H9 (cell line): ENCODE measurements around the gene GPS1. TPM values are rescaled to one million over a fixed set of nuclear protein-coding genes. Genes with fewer than 3 reads are reported as not detected.

ENCODE experiments used
- DNase-seq: peaks from one replicate; pipeline ENCODE4 v3.0.0-alpha.2; 2017
- H2AFZ ChIP-seq: one replicate; pipeline ENCODE4 v1.6.1; 2013; ENCODE audit warnings: mild to moderate bottlenecking, low read length, control low read depth, moderate library complexity
- H2AK5ac ChIP-seq: 2 replicates; pipeline ENCODE4 v1.6.1; 2013; ENCODE audit warnings: low read length, control low read depth, mixed read lengths; ENCODE audit not compliant: insufficient read length
- H2BK120ac ChIP-seq: one replicate; pipeline ENCODE4 v1.6.1; 2013; ENCODE audit warnings: low read depth, mild to moderate bottlenecking, low read length, control low read depth, inconsistent platforms; ENCODE audit not compliant: poor library complexity, severe bottlenecking
- H2BK12ac ChIP-seq: 2 replicates; pipeline ENCODE4 v1.6.1; 2013; ENCODE audit warnings: low read length, control low read depth, mixed read lengths, low read depth; ENCODE audit not compliant: insufficient read length
- H2BK15ac ChIP-seq: 2 replicates; pipeline ENCODE4 v1.6.1; 2013; ENCODE audit warnings: low read depth, low read length, control low read depth
- H2BK20ac ChIP-seq: one replicate; pipeline ENCODE4 v1.6.1; 2013; ENCODE audit warnings: low read depth, mild to moderate bottlenecking, low read length, control low read depth, inconsistent platforms; ENCODE audit not compliant: poor library complexity, severe bottlenecking
- H2BK5ac ChIP-seq: 2 replicates; pipeline ENCODE4 v1.6.1; 2013; ENCODE audit warnings: low read length, control low read depth, mixed read lengths; ENCODE audit not compliant: insufficient read length
- H3K14ac ChIP-seq: 2 replicates; pipeline ENCODE4 v1.6.1; 2013; ENCODE audit warnings: low read length, control low read depth; ENCODE audit not compliant: insufficient read depth
- H3K18ac ChIP-seq: 2 replicates; pipeline ENCODE4 v1.6.1; 2013; ENCODE audit warnings: low read depth, mild to moderate bottlenecking, mixed read lengths, low read length, control low read depth; ENCODE audit not compliant: insufficient read length
- H3K23ac ChIP-seq: 2 replicates; pipeline ENCODE4 v1.6.1; 2013; ENCODE audit warnings: low read length, control low read depth, mixed read lengths, low read depth; ENCODE audit not compliant: insufficient read length
- H3K23me2 ChIP-seq: 2 replicates; pipeline ENCODE4 v1.6.1; 2013; ENCODE audit warnings: low read depth, mild to moderate bottlenecking, mixed read lengths, low read length, control low read depth; ENCODE audit not compliant: insufficient read length, poor library complexity, severe bottlenecking
- H3K27ac ChIP-seq: 2 replicates; pipeline ENCODE4 v1.5.1; 2013; ENCODE audit warnings: low read length, control low read depth, mixed read lengths, low read depth; ENCODE audit not compliant: insufficient read length
- H3K27me3 ChIP-seq: 2 replicates; pipeline ENCODE4 v1.6.1; 2013; ENCODE audit warnings: low read length, control low read depth, inconsistent platforms; ENCODE audit not compliant: insufficient read depth
- H3K4ac ChIP-seq: 2 replicates; pipeline ENCODE4 v1.6.1; 2013; ENCODE audit warnings: low read depth, mild to moderate bottlenecking, control low read depth, inconsistent platforms, low read length, moderate library complexity
- H3K4me1 ChIP-seq: 2 replicates; pipeline ENCODE4 v1.6.1; 2013; ENCODE audit warnings: low read length, control low read depth, inconsistent platforms; ENCODE audit not compliant: insufficient read depth
- H3K4me2 ChIP-seq: 2 replicates; pipeline ENCODE4 v1.6.1; 2013; ENCODE audit warnings: low read length, control low read depth, mixed read lengths; ENCODE audit not compliant: insufficient read length, insufficient read depth
- H3K56ac ChIP-seq: 2 replicates; pipeline ENCODE4 v1.6.1; 2013; ENCODE audit warnings: low read depth, mild to moderate bottlenecking, mixed read lengths, low read length, control low read depth; ENCODE audit not compliant: insufficient read length
- H3K79me1 ChIP-seq: 2 replicates; pipeline ENCODE4 v1.6.1; 2013; ENCODE audit warnings: low read depth, mild to moderate bottlenecking, moderate library complexity, low read length, control low read depth, inconsistent platforms; ENCODE audit not compliant: insufficient read depth, poor library complexity, severe bottlenecking
- H3K79me2 ChIP-seq: 2 replicates; pipeline ENCODE4 v1.6.1; 2013; ENCODE audit warnings: low read length, control low read depth, inconsistent platforms; ENCODE audit not compliant: insufficient read depth
- H3K9ac ChIP-seq: 2 replicates; pipeline ENCODE4 v1.6.1; 2013; ENCODE audit warnings: low read length, control low read depth, mixed read lengths; ENCODE audit not compliant: insufficient read length; ENCODE audit errors: extremely low read depth
- H3K9me3 ChIP-seq: one replicate; pipeline ENCODE4 v1.6.1; 2013; ENCODE audit warnings: low read depth, low read length, inconsistent platforms; ENCODE audit not compliant: control insufficient read depth
- H3T11ph ChIP-seq: one replicate; pipeline ENCODE4 v1.6.1; 2013; ENCODE audit warnings: mild to moderate bottlenecking, low read length, control low read depth, inconsistent platforms
- H4K20me1 ChIP-seq: one replicate; pipeline ENCODE4 v1.6.1; 2013; ENCODE audit not compliant: control insufficient read depth, insufficient read length, insufficient read depth
- H4K5ac ChIP-seq: 2 replicates; pipeline ENCODE4 v1.6.1; 2013; ENCODE audit warnings: low read depth, mild to moderate bottlenecking, mixed read lengths, low read length, control low read depth; ENCODE audit not compliant: insufficient read length
- H4K8ac ChIP-seq: replicated peaks from 2 replicates; pipeline ENCODE4 v1.6.1; 2013; ENCODE audit warnings: low read length, control low read depth, mixed read lengths, low read depth; ENCODE audit not compliant: insufficient read length
- H4K91ac ChIP-seq: 2 replicates; pipeline ENCODE4 v1.6.1; 2013; ENCODE audit warnings: low read depth, mild to moderate bottlenecking, moderate library complexity, mixed read lengths, low read length, control low read depth; ENCODE audit not compliant: insufficient read length
- H3K27ac Mint-ChIP-seq, 3 experiments: 2 replicates in 2 of 3; 3 replicates in 1 of 3; pipeline ENCODE4 v1.8.0; 2020 to 2021; ENCODE audit warnings: mixed read lengths in 3 of 3, mild to moderate bottlenecking in 1 of 3, moderate library complexity in 1 of 3
- H3K27me3 Mint-ChIP-seq: 2 replicates; pipeline ENCODE4 v1.8.0; 2021; ENCODE audit warnings: low read depth, mild to moderate bottlenecking, moderate library complexity, mixed read lengths
- H3K36me3 Mint-ChIP-seq, 3 experiments: 2 replicates in 2 of 3; 3 replicates in 1 of 3; pipeline ENCODE4 v1.8.0; 2020 to 2021; ENCODE audit warnings: low read depth in 3 of 3, mixed read lengths in 3 of 3; ENCODE audit not compliant: insufficient read depth in 1 of 3
- H3K4me1 Mint-ChIP-seq, 2 experiments: 2 replicates each; pipeline ENCODE4 v1.8.0; 2020; ENCODE audit warnings: mixed read lengths in 2 of 2
- H3K4me3 Mint-ChIP-seq, 2 experiments: 2 replicates in 1 of 2; 3 replicates in 1 of 2; pipeline ENCODE4 v1.8.0; 2020 to 2021; ENCODE audit warnings: mild to moderate bottlenecking in 2 of 2, mixed read lengths in 2 of 2, moderate library complexity in 1 of 2
- H3K9me3 Mint-ChIP-seq, 2 experiments: 2 replicates in 1 of 2; 3 replicates in 1 of 2; pipeline ENCODE4 v1.8.0; 2020; ENCODE audit warnings: mild to moderate bottlenecking in 2 of 2, mixed read lengths in 2 of 2, moderate library complexity in 1 of 2
- CTCF ChIP-seq: fragments of 200-600 bp; sonication (generic); conservative IDR thresholded peaks from 3 replicates; pipeline ENCODE4 v1.8.0; 2021; ENCODE audit warnings: antibody characterized with exemption, mild to moderate bottlenecking
- WGBS: extraction: QIAGEN DNeasy Blood & Tissue Kit; methylation state at CpG from one replicate; pipeline ENCODE4 v1.1.7; 2013; ENCODE audit warnings: missing lambda C conversion rate, low lambda C conversion rate, mixed read lengths; ENCODE audit not compliant: insufficient read length; ENCODE audit errors: extremely low coverage; 5-methylcytosine and 5-hydroxymethylcytosine counted together
- total RNA-seq: library from RNA; stranded (reverse); gene quantifications from 2 replicates; pipeline ENCODE4 v1.2.1, GENCODE V29; 2021

The GPS1 gene
- total RNA-seq, 1 experiment from 2014 or later = 164 TPM

GRCh38 chr17:82010575-82011525 lies 40.8 kb upstream of the GPS1 start:
- H3K9me3 ChIP-seq = no peaks in the 10 kb centered on the region
- Mint-ChIP-seq H3K4me1 (0 out of 4 replicates have a peak, but pooled peaks cover 0 to 2% of the 10 kb centered on the region in 2 experiments), H3K4me3 (no peak overlapping the region), H3K36me3 (no peaks in the 10 kb centered on the region), H3K27ac (no peak overlapping the region; a peak in 1 of 7 replicates), H3K9me3 (no peaks in the 10 kb centered on the region), H3K27me3 (no peaks in the 10 kb centered on the region; the same call in 1 of the 2 replicates)
- no CpG with 5 or more reads among the region's 39 CpGs for WGBS
- H3T11ph ChIP-seq = no peak overlapping the region
- no peak overlapping the region for H3K23ac ChIP-seq
- no peak overlapping the region for H2BK15ac ChIP-seq
- H3K79me1 ChIP-seq = no peaks in the 10 kb centered on the region
- H3K4me1 ChIP-seq = no peaks in the 10 kb centered on the region
- no peak overlapping the region for H2BK20ac ChIP-seq
- H3K18ac ChIP-seq = no peak overlapping the region
- H3K27ac ChIP-seq = no peak overlapping the region
- H4K8ac ChIP-seq = no peak overlapping the region
- H3K56ac ChIP-seq = no peak overlapping the region
- no peak overlapping the region for H2AK5ac ChIP-seq
- H4K5ac ChIP-seq = no peak overlapping the region
- no peaks in the 10 kb centered on the region for H3K27me3 ChIP-seq
- H3K4me2 ChIP-seq = no peak overlapping the region
- no peak overlapping the region for H3K9ac ChIP-seq
- no peak overlapping the region for H2BK120ac ChIP-seq
- H2BK5ac ChIP-seq = no peak overlapping the region
- H3K79me2 ChIP-seq = no peaks in the 10 kb centered on the region
- no peak overlapping the region for H2AFZ ChIP-seq
- no peak for TF ChIP-seq CTCF
- no peak overlapping the region for H4K91ac ChIP-seq
- DNase-seq = no peak
- no peak overlapping the region for H3K4ac ChIP-seq
- H3K23me2 ChIP-seq = no peaks in the 10 kb centered on the region
- H4K20me1 ChIP-seq = no peaks in the 10 kb centered on the region
- H3K14ac ChIP-seq = no peak overlapping the region
- H2BK12ac ChIP-seq = no peak overlapping the region
